ENCODE measurements around the gene SLC16A10.
"Not testable (repeated sequence)": the region's sequence is repeated elsewhere in the genome, so short reads cannot be mapped to it uniquely, and the experiment has no call there.

The SLC16A10 gene

GRCh38 chr6:111134236-111134869 is 47.0 kb downstream of the SLC16A10 start:
- not testable (repeated sequence) for DNase-seq

GRCh38 chr6:111137489-111138093 is 50.3 kb downstream of the SLC16A10 start:
- not testable (repeated sequence) for DNase-seq

GRCh38 chr6:111147440-111147839 is 60.1 kb downstream of the SLC16A10 start:
- no peak for DNase-seq

- no peak for DNase-seq
Measured at GRCh38 chr6:111148110-111148509, 60.8 kb downstream of the SLC16A10 start.

- no peak for DNase-seq
Measured at GRCh38 chr6:111150577-111150976, 63.3 kb downstream of the SLC16A10 start.

- DNase-seq: no peak
Measured at GRCh38 chr6:111154981-111155380, 67.7 kb downstream of the SLC16A10 start.

- no peak for DNase-seq
Measured at GRCh38 chr6:111157412-111157811, 70.1 kb downstream of the SLC16A10 start.

- DNase-seq: no peak
Measured at GRCh38 chr6:111159633-111160032, 72.3 kb downstream of the SLC16A10 start.

- DNase-seq: no peak
Measured at GRCh38 chr6:111161650-111162049, 74.3 kb downstream of the SLC16A10 start.

GRCh38 chr6:111162504-111162903 is 75.2 kb downstream of the SLC16A10 start:
- DNase-seq: no peak

- DNase-seq: no peak
Measured at GRCh38 chr6:111171577-111172400, 84.5 kb downstream of the SLC16A10 start.

GRCh38 chr6:111172563-111172962 is 85.3 kb downstream of the SLC16A10 start:
- DNase-seq: no peak

- DNase-seq: no peak
Measured at GRCh38 chr6:111173341-111173740, 86.0 kb downstream of the SLC16A10 start.

GRCh38 chr6:111173946-111174345 is 86.6 kb downstream of the SLC16A10 start:
- DNase-seq: no peak

GRCh38 chr6:111175109-111175508 is 87.8 kb downstream of the SLC16A10 start:
- DNase-seq: no peak

GRCh38 chr6:111176038-111176759 is 88.9 kb downstream of the SLC16A10 start:
- no peak for DNase-seq

GRCh38 chr6:111176760-111177099 is 89.4 kb downstream of the SLC16A10 start:
- no peak for DNase-seq

- DNase-seq: no peak
Measured at GRCh38 chr6:111177131-111177530, 89.8 kb downstream of the SLC16A10 start.

GRCh38 chr6:111183702-111184517 is 96.6 kb downstream of the SLC16A10 start:
- DNase-seq: no peak

- DNase-seq: no peak
Measured at GRCh38 chr6:111184827-111185532, 97.7 kb downstream of the SLC16A10 start.

GRCh38 chr6:111185954-111186353 is 98.7 kb downstream of the SLC16A10 start:
- no peak for DNase-seq

GRCh38 chr6:111187874-111188273 is 100.6 kb downstream of the SLC16A10 start:
- DNase-seq: no peak

All from NCI-H510A treated with DMSO at 0.1 percent for 48 hours (cell line).